Vagina (tissue), 2 donors: Measurements from ENCODE around the gene SHF. TPM values are rescaled to one million over a fixed set of nuclear protein-coding genes. Genes with fewer than 3 reads are reported as not detected.

Source experiments
- DNase-seq, 2 donors: peaks; one replicate each; pipeline ENCODE4 v3.0.0-alpha.2; 2017; ENCODE audit errors: extremely low spot score in 2 of 2
- H3K27ac ChIP-seq: fragments of 200-600 bp; sonication (generic); one replicate; pipeline ENCODE4 v1.5.1; 2019
- H3K27me3 ChIP-seq: fragments of 200-600 bp; sonication (generic); one replicate; pipeline ENCODE4 v1.5.1; 2019
- H3K36me3 ChIP-seq, 2 donors: fragments of 200-600 bp; sonication (generic); one replicate each; pipeline ENCODE4 v1.5.1; 2017 to 2019
- H3K4me1 ChIP-seq: fragments of 200-600 bp; sonication (generic); one replicate; pipeline ENCODE4 v1.5.1; 2019
- H3K4me3 ChIP-seq, 2 donors: fragments of 200-600 bp; sonication (generic); 1 replicate in 1 of 2; 2 replicates in 1 of 2; pipeline ENCODE4 v1.5.1; 2016 to 2019
- H3K9me3 ChIP-seq: fragments of 200-600 bp; sonication (generic); one replicate; pipeline ENCODE4 v1.5.1; 2019
- POLR2A ChIP-seq, 2 donors: fragments of 450-650 bp; IDR thresholded peaks; one replicate each; pipeline ENCODE4 v1.6.1; 2017; ENCODE audit warnings: antibody characterized with exemption in 2 of 2, mild to moderate bottlenecking in 2 of 2, moderate library complexity in 2 of 2
- POLR2AphosphoS5 ChIP-seq, 2 donors: sonication (generic); formaldehyde crosslinking; IDR thresholded peaks; one replicate each; pipeline ENCODE4 v1.9.0; 2017; ENCODE audit warnings: antibody characterized with exemption in 2 of 2, mild to moderate bottlenecking in 2 of 2, low read depth in 1 of 2; ENCODE audit not compliant: insufficient read depth in 1 of 2
- intact Hi-C: fragments of 100-400 bp; cut with DNase I; formaldehyde crosslinking; loops from one replicate; pipeline ENCODE4 v1.15.1; 2023
- total RNA-seq: library from RNA; depleted of rRNA; stranded (reverse); fragments of >200 nt; gene quantifications from one replicate; pipeline ENCODE4 v1.2.3, GENCODE V29; 2016
- TF ChIP-seq, protein P1 (sequence below), 3 experiments: fragments of 450-650 bp in 2 of 3; fragments of 200-600 bp in 1 of 3; sonication (generic) in 1 of 3; IDR thresholded peaks; one replicate each; pipeline ENCODE4 v1.5.1; 2017 to 2019; ENCODE audit warnings: antibody characterized with exemption in 3 of 3, mild to moderate bottlenecking in 2 of 3, moderate library complexity in 2 of 3

Gene SHF
- total RNA-seq, 1 donor from 2014 or later = 15.0 TPM

DNA sequence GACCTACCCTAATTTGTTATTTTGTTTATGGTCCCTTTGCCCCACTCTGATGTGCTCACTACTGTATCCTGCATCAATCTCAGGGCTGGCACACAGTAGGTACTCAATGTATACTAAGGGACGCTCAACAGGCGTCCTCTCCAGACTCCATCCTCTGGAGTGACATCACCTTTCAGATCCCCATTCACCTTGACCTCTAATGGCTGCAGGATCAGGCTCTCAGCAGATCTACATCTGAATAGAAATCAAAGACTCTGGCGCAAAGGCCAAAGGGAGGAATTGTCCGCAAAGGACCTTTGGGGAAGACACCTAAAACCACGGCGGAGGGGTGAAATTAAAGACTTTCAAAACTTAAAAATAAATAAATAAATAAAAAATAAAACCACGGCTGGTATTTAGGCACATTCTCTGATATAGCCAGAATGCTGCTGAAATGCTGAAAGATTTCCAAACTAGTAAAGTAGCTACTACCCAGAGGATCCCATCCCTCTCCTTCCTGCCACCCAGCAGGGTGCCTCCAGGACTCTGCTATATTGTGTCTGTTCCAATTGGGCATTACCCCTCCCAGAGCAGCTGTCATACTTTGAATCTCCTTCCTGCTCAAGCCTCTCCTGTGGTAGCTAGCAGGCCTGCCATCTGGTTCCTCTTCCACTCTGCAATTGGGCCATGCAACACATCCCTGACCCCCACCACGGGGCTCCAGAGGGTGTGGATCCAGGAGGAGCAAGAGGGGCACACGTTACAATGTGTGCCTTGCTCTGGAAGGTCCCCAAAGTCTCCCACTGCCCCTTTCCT is 6.1 kb downstream of the SHF start:
- intact Hi-C loops = no loop called here
- Histone ChIP-seq H3K9me3 (no peaks in the 10 kb centered on the region), H3K36me3 (no peaks in the 10 kb centered on the region), H3K4me3 (no peak overlapping the region), H3K4me1 (peaks cover 70% of the 10 kb centered on the region), H3K27ac (no peak overlapping the region), H3K27me3 (no peaks in the 10 kb centered on the region)
- TF ChIP-seq POLR2A (IDR thresholded peaks at IDR 0.05) (no peak), POLR2AphosphoS5 (IDR thresholded peaks at IDR 0.05; ENCODE audit: insufficient read depth in 1 of 2, low read depth in 1 of 2) (no peak)
- TF ChIP-seq, protein P1, sequence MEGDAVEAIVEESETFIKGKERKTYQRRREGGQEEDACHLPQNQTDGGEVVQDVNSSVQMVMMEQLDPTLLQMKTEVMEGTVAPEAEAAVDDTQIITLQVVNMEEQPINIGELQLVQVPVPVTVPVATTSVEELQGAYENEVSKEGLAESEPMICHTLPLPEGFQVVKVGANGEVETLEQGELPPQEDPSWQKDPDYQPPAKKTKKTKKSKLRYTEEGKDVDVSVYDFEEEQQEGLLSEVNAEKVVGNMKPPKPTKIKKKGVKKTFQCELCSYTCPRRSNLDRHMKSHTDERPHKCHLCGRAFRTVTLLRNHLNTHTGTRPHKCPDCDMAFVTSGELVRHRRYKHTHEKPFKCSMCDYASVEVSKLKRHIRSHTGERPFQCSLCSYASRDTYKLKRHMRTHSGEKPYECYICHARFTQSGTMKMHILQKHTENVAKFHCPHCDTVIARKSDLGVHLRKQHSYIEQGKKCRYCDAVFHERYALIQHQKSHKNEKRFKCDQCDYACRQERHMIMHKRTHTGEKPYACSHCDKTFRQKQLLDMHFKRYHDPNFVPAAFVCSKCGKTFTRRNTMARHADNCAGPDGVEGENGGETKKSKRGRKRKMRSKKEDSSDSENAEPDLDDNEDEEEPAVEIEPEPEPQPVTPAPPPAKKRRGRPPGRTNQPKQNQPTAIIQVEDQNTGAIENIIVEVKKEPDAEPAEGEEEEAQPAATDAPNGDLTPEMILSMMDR (IDR thresholded peaks at IDR 0.05) = no peak
- no peak for DNase-seq

DNA sequence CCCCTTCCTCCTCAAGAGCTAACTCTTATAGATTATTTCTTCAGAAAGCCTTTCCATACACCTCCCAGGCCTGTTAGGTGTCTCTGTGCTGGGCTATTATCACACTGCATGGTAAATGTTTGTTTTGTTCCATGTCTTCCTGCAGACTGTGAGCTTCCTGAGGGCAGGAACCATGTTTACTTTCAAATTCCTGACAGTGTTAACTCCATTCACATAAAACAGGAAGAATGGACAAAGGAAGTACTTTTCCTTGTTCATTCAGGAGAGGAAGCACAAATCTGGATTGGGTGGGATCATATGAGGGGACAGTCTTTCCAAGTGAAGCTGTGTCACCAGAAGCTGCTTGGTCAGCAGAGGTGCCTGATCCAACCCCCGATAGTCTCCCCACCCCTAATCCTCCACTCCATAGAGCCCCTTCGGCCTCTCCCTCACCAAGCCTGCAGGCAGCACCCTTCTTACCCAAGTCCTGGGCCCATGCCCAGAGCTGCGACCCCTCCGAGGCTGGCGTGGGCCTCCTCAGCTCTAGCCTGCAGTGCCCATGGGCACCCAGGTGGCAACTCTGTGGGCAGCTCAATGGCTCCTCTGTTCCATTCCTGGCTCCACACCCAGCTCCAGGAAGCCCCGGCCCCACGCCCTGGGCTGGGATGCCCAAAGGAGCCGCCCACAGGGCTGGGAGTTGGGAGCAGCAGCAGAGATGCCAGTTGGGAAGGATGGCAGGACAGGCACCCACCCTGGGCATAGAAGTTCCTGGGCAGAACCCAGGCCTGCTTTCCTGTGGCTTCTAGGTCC is 6.9 kb downstream of the SHF start:
- Histone ChIP-seq H3K27ac (no peak overlapping the region), H3K9me3 (no peaks in the 10 kb centered on the region), H3K4me3 (no peak overlapping the region), H3K27me3 (no peaks in the 10 kb centered on the region), H3K4me1 (peaks cover 61% of the 10 kb centered on the region), H3K36me3 (no peaks in the 10 kb centered on the region)
- TF ChIP-seq POLR2AphosphoS5 (IDR thresholded peaks at IDR 0.05; ENCODE audit: insufficient read depth in 1 of 2, low read depth in 1 of 2) (no peak), POLR2A (IDR thresholded peaks at IDR 0.05) (no peak)
- TF ChIP-seq, protein P1 (IDR thresholded peaks at IDR 0.05) = no peak
- DNase-seq = no peak
- intact Hi-C loops = no loop called here

DNA sequence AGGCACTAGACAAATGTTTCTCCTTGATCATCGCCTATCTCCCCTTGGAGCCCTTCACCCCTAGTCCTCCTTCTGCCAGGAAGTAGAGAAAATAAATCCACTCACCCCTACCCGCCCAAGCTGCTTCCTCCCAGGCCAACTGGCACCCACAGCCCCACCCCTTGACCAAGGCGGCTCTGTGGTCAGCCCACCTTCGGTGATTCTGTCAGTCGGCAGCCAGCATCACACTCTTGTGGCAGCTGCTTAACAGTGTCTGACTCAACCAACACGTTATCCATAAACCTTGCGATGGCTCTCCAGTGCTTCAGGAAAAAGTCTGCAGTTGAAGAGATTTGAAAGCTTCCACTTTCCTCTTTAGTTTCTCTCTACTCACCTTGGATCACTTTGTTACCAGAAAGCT is 7.6 kb downstream of the SHF start:
- no peaks in the 10 kb centered on the region for H3K27me3 ChIP-seq
- H3K27ac ChIP-seq = no peak overlapping the region
- intact Hi-C loops = no loop called here
- DNase-seq = no peak
- no peak for TF ChIP-seq POLR2A (IDR thresholded peaks at IDR 0.05)
- TF ChIP-seq POLR2AphosphoS5 (IDR thresholded peaks at IDR 0.05; ENCODE audit: insufficient read depth in 1 of 2, low read depth in 1 of 2) = no peak
- TF ChIP-seq, protein P1 (IDR thresholded peaks at IDR 0.05) = no peak
- H3K4me1 ChIP-seq = peaks cover 55% of the 10 kb centered on the region
- H3K4me3 ChIP-seq = no peak overlapping the region
- no peaks in the 10 kb centered on the region for H3K36me3 ChIP-seq
- H3K9me3 ChIP-seq = no peaks in the 10 kb centered on the region

DNA sequence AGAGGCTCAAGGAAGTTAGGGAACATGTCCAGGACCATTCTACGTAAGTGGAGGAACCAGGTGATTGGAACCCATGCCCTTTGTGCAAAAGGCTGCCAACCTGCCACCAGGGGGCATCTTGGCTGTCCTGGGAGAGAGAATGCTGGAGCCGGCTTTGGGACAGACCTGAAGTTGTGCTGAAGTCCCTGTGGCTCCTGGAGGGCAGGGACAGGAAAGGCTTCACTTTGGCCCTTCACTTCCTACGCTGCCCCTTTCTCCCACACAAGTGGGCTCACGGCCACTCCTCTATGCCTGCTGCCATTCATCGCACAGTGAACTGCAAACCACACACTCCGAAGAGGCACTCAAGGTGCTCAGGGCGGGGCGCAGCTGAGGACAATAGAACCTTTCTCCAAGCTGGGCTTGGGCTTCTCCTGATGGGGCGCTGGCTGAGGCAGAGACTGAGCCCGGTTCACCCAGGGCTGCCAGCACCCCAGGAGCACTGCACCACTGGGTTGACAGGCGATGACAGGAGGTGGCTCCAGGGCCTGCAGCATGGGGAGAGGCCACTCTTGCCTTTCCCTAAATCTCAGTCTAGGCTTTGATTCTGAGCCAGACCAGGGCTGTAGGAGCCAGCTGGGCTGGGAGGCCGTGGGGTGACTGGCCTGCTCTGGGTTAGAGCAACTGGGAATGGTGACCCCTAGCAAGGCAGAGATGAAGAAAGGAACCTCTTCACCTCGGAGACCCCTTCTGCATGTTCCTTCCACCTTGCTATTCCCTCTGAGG is 8.4 kb downstream of the SHF start:
- H3K4me1 ChIP-seq = peaks cover 47% of the 10 kb centered on the region
- H3K27me3 ChIP-seq = no peaks in the 10 kb centered on the region
- intact Hi-C loops = no loop called here
- DNase-seq = no peak
- TF ChIP-seq POLR2AphosphoS5 (IDR thresholded peaks at IDR 0.05; ENCODE audit: insufficient read depth in 1 of 2, low read depth in 1 of 2) (no peak), POLR2A (IDR thresholded peaks at IDR 0.05) (no peak)
- TF ChIP-seq, protein P1 (IDR thresholded peaks at IDR 0.05) = peak in 1 of 3 experiments; percentile 15
- H3K36me3 ChIP-seq = no peaks in the 10 kb centered on the region
- H3K27ac ChIP-seq = no peak overlapping the region
- H3K4me3 ChIP-seq = no peak overlapping the region
- H3K9me3 ChIP-seq = no peaks in the 10 kb centered on the region
